Measurements from ENCODE around the gene FBXW8.
"Not testable (repeated sequence)": the region's sequence is repeated elsewhere in the genome, so short reads cannot be mapped to it uniquely, and the experiment has no call there.

The FBXW8 gene

GRCh38 chr12:117042171-117042842 lies 131.6 kb downstream of the FBXW8 start:
- DNase-seq = no peak

GRCh38 chr12:117042862-117043261 lies 132.1 kb downstream of the FBXW8 start:
- no peak for DNase-seq

- no peak for DNase-seq
These were observed 133.6 kb downstream of the FBXW8 start for GRCh38 chr12:117044311-117044710.

GRCh38 chr12:117044790-117045159 lies 134.0 kb downstream of the FBXW8 start:
- DNase-seq = no peak

DNA sequence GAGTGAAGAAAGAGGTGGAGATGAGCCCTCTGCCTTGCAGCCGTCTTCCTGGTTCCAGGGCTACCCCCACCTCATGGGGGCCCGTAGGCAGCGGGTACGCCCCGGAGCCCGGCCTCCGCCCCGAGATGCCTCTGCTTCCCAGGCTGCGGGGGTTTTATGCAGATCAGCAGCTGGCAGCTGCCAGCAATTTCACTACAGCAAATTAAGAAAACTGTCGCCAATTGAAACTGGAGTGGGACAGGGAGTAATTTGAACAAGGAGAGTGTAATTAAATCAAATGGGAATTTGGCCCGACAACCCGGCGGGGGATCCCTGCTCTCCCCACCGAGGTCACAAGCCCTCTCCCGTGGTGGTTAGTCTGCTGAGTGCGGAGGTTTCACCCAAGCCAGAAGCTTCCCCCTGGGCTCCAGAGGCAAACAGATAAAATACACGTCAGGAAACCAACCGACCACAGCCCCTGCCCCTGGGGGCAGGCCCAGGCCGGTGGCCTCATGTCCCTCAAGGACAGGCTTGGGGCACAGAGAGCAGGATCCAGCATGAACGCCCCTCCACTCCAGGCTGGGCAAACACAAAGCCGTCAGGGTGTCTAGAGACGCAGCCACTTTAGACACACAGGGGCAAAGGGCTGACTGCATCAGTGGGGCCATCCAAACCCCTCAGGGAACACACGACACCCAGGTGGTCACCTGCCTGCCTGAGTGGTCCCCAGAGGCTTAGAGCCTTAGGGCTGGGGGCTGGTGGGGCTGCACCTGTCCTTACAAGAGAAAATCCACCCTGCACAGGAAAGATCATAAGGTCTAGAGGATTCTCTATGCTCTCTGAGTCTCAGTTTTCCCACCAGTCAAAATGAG lies 134.6 kb downstream of the FBXW8 start:
- no peak for DNase-seq

- DNase-seq = no peak
These were observed 135.2 kb downstream of the FBXW8 start for GRCh38 chr12:117046011-117046369.

GRCh38 chr12:117046425-117046824 lies 135.7 kb downstream of the FBXW8 start:
- no peak for DNase-seq

DNA sequence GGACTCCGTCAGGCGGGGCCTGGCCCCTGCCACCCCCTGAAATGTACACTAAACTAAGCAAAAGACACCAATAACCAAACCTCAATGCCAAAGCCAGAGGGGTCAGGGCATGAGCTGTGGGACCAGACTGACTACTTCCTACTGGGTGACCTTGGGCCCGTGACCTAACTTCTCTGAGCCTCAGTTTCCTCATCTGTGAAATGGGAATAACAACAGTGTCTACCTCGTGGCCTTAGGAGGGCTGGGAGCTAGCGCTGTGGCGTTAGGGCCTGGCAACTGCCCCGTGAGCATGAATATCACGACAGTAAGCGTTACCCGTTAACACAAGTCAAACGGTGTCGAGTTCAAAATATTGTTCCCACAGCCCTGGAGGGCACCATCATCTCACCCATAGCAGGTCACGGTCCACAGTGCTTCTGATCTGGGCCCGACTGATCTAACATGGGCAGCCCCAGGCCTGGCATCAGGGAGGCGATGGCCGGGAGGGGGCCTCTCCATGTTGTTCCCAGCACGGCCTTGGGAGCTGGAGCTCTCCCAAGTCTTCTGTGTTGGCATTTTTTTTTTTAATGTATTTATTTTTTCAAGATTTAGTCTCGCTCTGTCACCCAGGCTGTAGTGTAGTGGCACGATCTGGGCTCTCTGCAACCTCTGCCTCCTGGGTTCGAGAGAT lies 136.2 kb downstream of the FBXW8 start:
- DNase-seq = no peak

DNA sequence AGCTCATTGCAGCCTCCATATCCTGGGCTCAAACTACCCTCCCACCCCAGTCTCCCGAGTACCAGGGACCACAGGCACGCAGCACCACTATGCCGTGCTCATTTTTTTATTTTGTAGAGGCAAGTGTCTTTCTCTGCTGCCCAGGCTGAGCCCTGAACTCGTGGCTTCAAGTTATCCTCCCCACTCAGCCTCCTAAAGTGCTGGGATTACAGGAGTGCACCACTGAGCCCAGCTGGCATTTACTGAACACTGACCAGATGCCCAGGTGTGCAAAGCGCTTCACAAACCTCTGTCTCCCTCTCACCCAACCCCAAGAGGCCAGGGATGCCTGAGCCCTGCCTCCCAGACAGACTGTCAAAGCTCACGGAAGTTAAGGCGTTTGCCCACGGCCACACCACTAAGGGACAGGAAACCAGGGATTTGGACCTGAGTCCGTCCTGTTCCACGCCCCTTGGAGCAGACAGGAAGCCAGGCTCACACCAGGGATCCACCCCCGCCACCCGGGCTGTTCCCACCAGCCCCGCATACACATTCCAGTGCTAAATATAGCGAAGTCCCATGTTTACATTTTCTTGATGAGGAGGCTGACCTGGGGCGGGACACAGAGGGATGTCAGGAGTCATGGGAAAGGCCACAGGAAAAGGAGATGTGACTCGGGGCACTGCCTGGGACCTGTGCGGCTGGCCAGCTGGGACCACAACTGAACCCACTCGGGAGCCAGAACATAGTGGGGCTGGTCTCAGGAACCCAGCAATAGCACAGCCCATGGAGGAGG lies 137.2 kb downstream of the FBXW8 start:
- no peak for DNase-seq

DNA sequence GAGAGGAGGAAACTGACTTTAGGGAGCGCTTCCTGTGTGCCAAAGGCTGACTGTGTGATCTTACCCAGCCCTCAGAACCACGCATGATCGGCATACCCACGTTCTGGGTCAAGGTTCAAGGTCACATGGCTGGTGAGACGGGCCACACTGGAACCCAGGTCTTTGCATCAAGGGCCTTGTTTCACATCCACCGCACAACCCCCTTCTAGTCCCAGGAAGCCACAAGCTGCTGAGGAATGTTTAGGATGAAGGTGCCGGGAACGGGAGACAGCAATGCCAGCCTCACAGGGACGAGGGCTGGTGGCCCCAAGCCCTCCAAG lies 137.8 kb downstream of the FBXW8 start:
- DNase-seq = no peak

DNA sequence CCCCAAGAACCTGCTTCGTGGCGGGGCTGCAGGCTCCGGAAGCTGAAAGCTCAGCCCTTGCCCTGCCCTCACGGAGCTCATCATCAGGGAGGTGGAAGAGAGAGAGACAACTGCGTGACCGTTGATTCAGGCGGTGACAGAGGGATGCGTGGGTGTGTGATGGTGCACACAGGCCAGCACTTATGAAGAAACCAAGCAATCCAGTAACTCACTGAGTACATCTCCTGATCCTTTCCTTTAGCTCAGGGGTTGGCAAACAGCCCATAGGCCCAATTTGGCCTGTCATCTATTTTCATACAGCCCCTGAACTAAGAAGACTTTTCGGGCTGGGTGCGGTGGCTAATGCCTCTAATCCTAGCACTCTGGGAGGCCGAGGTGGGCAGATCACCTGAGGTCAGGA lies 138.5 kb downstream of the FBXW8 start:
- no peak for DNase-seq

DNA sequence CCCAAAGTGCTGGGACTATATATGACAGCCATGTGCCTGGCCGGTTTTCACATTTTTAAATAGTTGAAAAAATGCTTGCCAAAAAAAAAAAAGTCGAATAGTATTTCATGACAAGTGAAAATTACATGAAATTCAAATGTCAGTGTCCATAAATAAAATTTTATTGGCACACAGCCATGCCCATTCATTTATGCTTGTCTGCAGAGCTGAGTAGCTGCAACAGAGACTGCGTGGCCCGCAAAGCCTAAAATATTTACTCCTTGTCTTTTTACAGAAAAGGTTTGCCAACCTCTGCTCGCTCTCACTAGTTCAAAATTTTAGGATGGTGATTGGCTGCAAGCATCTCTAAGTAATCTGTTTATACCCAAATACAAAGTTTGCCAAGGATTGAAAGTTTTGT lies 139.3 kb downstream of the FBXW8 start:
- no peak for DNase-seq

DNA sequence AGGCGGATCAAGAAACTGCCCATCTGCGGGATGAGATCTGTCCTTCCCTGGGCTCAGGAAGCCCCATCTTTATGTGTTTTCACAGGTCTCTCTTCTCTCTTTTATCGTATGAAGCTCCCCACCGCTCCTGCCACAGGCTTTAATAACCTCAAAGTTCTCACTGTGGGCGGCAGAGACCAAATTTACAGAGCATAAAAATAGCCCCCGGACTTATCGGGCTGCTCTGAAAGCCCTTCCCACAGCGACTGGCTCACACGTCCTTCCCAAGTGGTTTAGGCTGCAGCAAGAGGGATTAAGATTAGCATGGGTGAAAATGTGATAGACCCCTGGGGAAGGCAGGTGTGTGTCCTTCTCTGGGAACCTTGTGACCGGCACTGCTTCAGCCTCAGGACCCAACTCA lies 140.6 kb downstream of the FBXW8 start:
- no peak for DNase-seq

- DNase-seq = no peak
These were observed 141.8 kb downstream of the FBXW8 start for GRCh38 chr12:117052386-117053049.

DNA sequence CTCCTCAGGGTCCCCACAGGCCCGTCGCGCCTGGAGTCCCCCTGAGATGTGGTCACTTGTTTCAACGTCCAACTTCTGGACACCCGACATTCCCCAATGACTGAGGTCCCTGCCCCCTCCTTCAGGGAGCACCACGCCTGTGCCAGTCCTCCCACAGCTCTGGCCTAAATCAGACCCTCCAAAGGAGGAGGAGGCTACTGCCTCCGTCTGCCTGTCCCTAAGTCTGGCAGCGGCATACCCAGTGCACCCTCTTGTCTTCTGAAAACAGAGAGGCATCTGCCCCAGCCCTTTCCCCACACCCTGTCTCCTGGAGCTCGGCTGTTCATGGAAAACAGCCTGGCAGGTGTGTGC lies 142.3 kb downstream of the FBXW8 start:
- DNase-seq = no peak

DNA sequence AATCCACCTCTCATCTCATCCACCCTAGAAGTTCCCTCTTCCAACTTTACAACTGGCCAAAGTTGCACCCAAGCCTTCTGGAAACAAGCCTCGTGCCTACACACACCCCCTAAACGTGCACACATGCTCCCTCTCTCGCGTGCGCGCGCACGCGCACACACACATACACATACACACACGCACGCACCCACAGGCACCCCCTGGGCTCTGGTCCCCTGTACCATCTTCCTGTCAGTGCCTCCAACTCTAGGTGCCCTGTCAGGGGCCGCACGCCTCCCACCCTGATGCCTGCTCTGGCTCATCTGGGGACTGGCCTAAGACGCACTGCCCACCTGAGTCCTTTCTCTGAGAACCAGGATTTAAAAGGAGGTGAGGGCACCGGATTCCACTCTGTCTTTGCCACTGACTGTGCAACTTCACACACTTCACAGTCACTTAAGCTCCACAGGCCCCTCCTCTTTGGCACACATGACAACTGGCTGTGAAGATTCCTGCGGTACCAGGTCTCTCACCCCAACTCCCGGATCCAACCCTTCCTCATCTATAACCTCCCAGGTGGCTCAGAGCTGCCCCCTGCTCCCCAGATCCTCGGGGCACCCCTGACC lies 142.9 kb downstream of the FBXW8 start:
- no peak for DNase-seq

- no peak for DNase-seq
These were observed 143.5 kb downstream of the FBXW8 start for GRCh38 chr12:117054279-117054678.

DNA sequence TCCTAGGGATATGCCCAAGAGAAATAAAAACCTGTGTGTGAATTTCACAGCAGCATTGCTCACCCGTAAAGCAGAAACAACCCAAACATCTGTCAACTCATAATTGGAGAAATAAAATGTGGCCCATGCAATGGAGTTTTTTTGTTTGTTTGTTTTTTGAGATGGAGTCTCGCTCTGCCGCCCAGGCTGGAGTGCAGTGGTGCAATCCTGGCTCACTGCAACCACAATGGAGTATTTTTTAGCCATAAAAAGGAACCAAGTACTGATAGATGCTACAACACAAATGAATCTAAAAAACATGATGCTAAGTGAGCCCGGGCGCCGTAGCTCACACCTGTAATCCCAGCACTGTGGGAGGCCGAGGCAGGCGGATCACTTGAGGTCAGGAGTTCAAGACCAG lies 146.9 kb downstream of the FBXW8 start:
- not testable (repeated sequence) for DNase-seq

- no peak for DNase-seq
These were observed 147.8 kb downstream of the FBXW8 start for GRCh38 chr12:117058442-117059072.

DNA sequence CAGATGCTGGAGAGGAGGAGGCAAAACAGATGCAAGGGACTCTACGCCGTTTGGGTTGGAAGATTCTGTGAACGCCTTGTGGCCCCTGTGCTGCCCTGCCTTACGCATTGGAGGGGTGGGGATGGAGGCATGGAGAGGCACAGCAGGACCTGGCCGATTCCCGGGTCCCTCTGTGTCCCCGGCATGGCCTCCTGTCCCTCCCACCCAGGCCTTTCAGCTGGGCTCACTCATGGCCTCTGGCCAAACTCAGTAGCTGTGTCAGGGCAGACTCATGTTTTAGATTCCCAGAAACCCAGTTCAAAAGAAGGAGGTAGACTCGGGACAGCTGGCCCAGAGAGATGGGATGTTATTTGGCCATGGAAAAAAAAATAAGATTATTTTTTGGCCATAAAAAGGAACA lies 148.4 kb downstream of the FBXW8 start:
- no peak for DNase-seq

DNA sequence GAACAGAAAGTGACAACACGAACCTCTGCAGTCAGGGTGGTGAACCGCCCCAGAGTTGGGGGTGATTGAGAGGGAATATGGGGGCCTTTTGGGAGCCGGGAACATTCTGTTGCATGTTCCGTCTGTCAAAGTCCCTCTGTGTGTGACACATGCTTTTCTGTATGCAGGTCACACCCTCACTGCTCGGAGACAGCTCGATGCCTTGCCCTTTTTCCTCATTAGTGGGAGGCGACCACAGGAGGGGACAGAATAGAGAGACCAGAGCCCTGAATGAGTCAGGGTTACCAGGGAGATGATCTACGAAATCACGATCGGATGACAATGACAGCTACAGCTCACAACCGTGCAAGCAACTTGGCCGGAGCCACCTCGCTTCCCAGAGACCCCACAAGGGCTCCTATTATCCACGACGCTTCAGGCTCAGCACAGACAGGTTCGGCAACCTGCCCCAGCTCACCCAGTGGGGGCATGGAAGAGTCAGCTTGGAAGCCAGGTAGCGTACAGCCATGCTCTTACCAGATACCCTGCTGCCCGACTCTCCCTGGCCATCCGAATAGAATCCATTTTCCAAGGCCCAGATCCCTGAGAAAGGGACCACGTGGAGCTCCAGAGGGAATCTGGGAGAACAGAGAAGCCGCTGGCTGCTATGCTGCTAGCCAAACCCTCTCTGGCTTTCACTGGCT lies 149.6 kb downstream of the FBXW8 start:
- DNase-seq = no peak
